IgD-negative memory B cell (primary cell): ENCODE measurements around the gene SP6. TPM values are rescaled to one million over a fixed set of nuclear protein-coding genes. Genes with fewer than 3 reads are reported as not detected.

Experiments used
- H3K27ac Mint-ChIP-seq, 3 donors: one replicate each; pipeline ENCODE4 v1.8.0; 2020 to 2022; ENCODE audit warnings: mild to moderate bottlenecking in 3 of 3, mixed read lengths in 3 of 3, moderate library complexity in 1 of 3
- H3K27me3 Mint-ChIP-seq: one replicate; pipeline ENCODE4 v1.8.0; 2021; ENCODE audit warnings: mixed read lengths
- H3K36me3 Mint-ChIP-seq: one replicate; pipeline ENCODE4 v1.8.0; 2020; ENCODE audit warnings: mild to moderate bottlenecking, mixed read lengths
- H3K4me1 Mint-ChIP-seq, 3 donors: one replicate each; pipeline ENCODE4 v1.8.0; 2020 to 2022; ENCODE audit warnings: mixed read lengths in 3 of 3, mild to moderate bottlenecking in 1 of 3
- H3K4me3 Mint-ChIP-seq, 4 donors: one replicate each; pipeline ENCODE4 v1.8.0; 2020 to 2022; ENCODE audit warnings: mild to moderate bottlenecking in 4 of 4, mixed read lengths in 4 of 4, moderate library complexity in 3 of 4
- H3K9me3 Mint-ChIP-seq, 3 donors: one replicate each; pipeline ENCODE4 v1.8.0; 2020 to 2021; ENCODE audit warnings: mixed read lengths in 3 of 3, mild to moderate bottlenecking in 1 of 3
- polyA plus RNA-seq: library from polyadenylated mRNA; unstranded; fragments of 300-500 nt; fragmentation: Illumina TruSeq; gene quantifications from one replicate; pipeline ENCODE4 v1.2.3, GENCODE V29; 2021

SP6 gene
- polyA plus RNA-seq, 1 donor from 2014 or later, result not detected

DNA sequence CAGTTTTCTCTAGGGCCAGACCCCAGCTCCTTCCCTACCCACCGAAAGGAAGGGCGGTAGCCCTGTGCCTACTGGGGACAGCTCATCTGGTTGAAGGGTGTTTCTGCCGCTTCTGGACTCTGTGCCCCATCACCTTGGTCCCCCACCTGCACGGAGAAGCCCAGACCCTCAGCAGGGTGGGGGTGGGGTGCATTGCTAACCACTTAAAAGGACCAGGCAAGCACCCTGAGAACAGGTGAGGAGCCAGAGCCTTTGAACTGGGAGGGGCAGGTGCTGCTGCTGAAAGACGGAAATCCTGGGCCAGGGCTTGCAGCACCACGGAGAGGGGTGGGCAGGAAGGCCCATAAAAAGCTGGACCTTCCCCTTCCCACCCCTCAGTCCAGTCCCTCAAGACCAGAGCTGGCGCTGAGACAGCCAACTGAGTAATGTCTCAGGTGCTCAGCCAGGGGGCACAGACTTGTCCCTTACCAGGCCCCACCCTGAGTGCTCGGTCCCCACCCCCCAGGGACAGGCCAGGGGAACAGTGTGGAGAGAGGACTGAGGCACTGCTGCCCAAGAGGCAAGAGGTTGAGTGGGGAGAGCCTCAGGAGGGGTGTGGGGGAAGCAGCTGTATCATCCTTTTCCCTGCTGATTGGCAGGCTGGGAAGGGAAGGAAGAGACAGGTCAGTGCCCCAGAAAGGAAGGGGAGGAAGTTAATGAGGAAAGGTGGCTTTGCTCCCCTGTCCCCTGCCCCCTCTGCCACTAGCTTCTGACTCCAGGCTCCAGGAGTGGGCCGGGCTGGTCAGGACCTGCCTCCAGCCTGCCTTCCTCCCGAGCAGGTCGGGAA is 34.2 kb upstream of the SP6 start:
- Mint-ChIP-seq H3K9me3 (no peaks in the 10 kb centered on the region), H3K27me3 (peaks cover 8% of the 10 kb centered on the region), H3K4me1 (peaks cover 0 to 4% (median 2%) of the 10 kb centered on the region in 3 donors), H3K4me3 (no peak overlapping the region), H3K36me3 (no peaks in the 10 kb centered on the region), H3K27ac (no peak overlapping the region)

DNA sequence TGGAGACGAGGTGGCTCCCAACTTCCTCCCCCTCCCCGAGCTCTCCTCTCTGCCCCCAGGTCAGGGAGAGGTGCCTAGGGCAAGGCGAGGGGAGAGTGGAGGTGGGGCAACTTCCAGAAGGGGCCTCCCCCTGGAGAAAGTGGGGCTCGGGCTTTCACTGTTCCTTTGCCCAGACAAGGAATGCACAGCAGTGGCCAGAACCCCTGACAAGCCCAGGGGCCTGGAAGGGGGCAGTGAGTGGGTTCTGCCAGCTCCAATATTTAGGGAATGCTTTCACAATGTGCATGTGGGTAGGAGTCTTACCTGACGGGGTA is 33.4 kb upstream of the SP6 start:
- Mint-ChIP-seq H3K4me1 (no peaks in the 10 kb centered on the region), H3K4me3 (no peak overlapping the region), H3K27me3 (peaks cover 8% of the 10 kb centered on the region), H3K36me3 (no peaks in the 10 kb centered on the region), H3K27ac (no peak overlapping the region), H3K9me3 (no peaks in the 10 kb centered on the region)

DNA sequence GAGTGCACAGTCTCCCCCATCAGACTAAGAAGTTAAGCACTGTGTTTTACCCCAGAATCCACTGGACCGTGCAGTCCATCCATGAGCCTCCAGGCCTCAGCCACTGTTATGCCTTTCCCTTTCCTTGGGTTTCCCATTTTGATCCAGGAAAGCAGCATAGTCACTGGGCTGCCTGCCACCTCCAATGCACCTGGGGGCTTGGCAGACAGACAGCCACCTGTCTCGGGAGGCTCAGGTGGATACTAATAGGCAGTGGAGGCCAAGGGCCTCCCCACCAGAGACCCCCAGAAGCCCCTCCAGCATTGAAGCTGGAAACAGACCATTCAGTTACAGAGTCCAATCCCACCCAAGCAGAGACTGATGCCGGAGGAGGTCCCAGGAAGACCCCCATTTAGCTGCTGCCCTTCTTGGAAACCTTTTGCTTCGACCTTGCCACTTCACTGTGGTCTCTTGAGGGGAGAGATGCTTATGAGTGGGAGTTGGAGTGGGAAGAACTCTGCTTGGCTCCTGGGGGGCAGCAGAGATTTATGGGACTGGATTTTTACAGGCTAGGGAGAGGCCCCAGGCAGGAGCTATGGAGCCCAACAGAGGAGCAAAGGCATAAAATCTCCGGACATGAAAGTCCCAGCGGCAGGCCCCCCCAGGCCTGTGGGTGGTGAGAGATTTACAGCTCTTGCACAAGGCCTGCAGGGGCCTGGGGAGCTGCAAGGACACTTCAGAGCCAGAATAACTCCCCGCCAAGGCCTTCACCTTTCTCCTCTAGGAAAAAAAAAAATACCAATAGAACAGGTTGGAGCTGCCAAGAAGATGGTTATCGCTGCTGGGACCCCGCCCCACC is 32.8 kb upstream of the SP6 start:
- Mint-ChIP-seq H3K9me3 (no peaks in the 10 kb centered on the region), H3K4me3 (no peak overlapping the region), H3K36me3 (no peaks in the 10 kb centered on the region), H3K27ac (peak overlapping the region in 1 of 3 donors; percentile 53), H3K27me3 (peaks cover 8% of the 10 kb centered on the region), H3K4me1 (no peaks in the 10 kb centered on the region)

DNA sequence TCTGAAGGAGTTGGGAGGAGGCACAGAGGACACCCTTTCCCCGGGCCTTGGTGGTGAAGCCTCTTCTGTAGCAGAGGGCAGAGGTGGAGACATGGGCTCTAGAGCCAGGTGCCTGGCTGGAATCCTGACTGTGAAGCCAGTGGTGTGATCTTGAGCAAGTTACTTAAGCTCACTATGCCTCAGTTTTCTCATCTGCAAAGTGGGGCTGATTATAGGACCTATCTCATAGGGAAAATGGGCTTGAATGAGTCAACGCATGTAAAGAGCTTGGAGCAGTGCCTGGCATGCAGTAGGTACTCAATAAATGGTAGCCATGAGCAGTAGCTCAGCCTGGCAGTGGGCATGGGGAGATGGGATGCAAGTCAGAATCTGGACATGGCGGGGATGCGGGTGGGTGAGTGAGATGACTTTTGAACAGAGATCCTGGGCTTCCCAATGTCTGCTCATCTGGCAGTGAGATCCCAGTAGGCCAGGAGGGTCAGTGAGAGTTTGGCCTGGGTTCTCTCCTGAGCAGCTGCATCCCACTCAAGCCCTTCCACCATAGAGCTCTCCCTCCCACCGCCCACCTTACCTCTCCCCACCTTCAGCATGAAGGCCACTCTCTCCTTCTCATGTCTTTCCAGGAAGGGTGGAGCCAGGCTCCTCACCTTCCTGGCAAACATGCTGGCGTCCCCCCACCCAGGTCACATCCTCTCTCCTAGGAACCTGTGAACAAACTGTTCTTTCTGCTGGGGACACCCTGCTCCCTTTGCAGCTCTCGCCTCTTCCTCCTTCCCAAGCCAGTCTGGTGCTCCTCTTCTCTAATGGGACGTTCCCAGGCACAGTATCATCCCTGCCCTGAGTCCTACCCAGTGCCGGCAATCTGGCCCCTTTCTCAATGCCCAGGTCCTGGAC is 32.0 kb upstream of the SP6 start:
- Mint-ChIP-seq H3K4me1 (no peaks in the 10 kb centered on the region), H3K4me3 (no peak overlapping the region), H3K36me3 (no peaks in the 10 kb centered on the region), H3K9me3 (no peaks in the 10 kb centered on the region), H3K27me3 (peaks cover 12% of the 10 kb centered on the region), H3K27ac (no peak overlapping the region)

DNA sequence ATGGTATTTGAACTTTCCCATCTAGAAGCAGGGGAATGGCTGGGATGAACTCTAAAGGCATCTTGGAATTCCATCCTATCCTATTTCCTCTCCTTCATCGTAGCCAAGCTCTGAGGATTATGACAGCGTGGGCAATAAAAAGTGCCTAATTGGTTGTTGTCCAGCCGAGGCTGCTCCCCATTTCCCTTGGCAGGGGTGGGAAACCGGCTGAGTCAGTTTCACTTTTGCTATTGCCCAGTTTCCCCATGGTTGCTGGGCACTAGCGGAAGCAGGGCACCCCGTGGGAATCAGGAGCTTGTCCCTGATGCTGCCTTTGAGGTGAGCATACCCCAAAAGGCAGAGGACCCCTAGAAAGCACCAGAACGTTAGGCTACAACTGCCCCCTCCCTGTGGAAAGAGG is 31.3 kb upstream of the SP6 start:
- H3K36me3 Mint-ChIP-seq, result no peaks in the 10 kb centered on the region
- H3K4me3 Mint-ChIP-seq, result no peak overlapping the region
- peaks cover 16% of the 10 kb centered on the region for H3K27me3 Mint-ChIP-seq
- H3K4me1 Mint-ChIP-seq, result no peaks in the 10 kb centered on the region
- H3K9me3 Mint-ChIP-seq, result no peaks in the 10 kb centered on the region
- no peak overlapping the region for H3K27ac Mint-ChIP-seq

DNA sequence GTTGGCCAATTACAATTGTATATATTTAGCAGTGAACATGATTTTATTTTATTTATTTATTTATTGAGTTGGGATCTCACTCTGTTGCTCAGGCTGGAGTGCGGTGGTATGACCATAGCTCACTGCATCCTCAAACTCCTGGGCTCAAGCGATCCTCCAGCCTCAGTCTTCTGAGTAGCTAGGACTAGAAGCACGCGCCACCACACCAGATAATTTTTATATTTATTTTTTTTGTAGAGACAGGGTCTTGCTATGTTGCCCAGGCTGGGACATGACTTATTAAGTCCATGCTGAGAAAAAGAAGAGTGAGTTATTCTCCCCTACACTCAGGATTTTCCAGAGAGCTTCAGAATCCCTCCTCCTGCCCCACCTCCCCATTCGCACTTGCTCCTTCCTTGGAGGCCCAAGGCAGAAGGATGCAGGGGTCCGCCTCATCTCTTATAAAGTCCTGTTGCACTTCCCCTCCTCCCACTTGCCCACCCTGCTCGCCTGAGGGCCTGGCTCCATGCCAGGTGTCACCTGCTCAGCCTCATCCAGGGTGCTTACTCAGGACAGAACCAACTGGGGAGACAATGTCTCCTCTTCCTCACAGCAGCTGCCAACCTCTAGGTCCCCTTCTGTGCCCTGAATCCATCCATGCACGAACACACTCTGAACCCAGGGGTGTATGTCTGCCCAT is 29.0 kb upstream of the SP6 start:
- Mint-ChIP-seq H3K4me3 (no peak overlapping the region), H3K9me3 (peaks cover 0 to 2% (median 0%) of the 10 kb centered on the region in 3 donors), H3K27ac (no peak overlapping the region), H3K27me3 (peaks cover 24% of the 10 kb centered on the region), H3K36me3 (no peaks in the 10 kb centered on the region), H3K4me1 (no peaks in the 10 kb centered on the region)

DNA sequence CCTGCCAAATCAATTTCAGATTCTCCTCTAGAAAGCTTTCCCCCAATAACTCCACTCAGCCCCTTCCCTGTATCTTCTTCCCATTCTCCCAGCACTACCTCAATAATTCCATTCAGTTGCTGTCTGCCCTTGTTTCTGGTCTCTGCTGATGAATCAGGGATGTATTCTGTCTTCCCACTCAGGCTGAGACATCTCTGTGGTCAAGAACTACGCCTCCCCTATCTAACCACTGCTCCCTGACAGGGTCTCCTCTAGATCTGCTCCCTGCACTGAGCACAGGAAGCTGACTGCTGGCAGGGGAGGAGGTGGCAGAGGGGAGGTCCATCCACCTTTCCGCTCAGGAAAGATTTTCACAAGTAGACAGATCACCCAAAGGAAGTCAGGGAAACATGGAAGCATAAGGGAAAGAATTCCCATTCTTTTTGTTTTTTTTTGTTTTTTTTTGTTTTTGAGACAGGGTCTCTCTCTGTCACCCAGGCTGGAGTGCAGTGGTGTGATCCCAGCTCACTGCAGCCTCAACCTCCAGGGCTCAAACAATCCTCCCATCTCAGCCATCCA is 28.1 kb upstream of the SP6 start:
- H3K9me3 Mint-ChIP-seq, result peaks cover 0 to 2% (median 0%) of the 10 kb centered on the region in 3 donors
- H3K27me3 Mint-ChIP-seq, result peaks cover 31% of the 10 kb centered on the region
- H3K36me3 Mint-ChIP-seq, result no peaks in the 10 kb centered on the region
- H3K4me1 Mint-ChIP-seq, result no peaks in the 10 kb centered on the region
- H3K4me3 Mint-ChIP-seq, result no peak overlapping the region
- no peak overlapping the region for H3K27ac Mint-ChIP-seq

DNA sequence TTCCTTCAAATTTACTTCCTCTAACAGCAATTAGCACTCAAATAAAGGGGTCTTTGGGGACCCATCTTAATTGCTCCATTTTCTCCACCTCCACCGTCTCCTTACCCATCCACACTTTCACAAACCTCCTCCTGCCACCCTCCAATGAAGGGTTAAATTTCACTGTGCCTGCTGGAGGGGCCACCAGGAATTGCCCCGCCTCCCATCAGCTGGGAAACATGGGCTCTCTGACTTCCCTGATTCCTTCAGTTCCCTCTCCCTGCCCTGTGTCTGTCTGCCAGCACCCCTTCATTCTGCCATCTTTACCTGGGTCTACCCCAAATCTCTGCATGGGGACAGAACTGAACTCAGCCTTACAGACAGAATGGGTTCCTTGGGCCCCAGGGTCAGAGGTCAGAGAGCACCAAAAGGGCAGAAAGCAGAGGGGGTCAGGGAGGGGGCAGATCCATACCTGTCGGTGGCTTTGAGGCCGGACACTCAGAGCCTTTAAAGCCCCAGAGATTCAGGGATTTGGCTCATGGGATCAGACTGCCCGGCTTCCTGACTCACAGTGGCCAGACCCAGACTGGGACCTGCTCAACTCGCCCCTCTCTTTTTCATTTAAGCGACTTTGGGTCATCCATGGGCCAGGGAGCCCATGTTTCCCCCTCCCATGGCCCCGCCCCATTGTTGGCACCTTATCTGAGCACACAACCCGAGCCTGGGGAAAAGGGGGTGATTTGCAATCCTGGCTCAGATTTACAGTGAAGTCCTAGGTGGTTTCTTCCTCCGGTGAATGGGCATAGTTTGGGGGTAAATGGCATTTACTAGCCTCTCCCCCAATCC is 27.5 kb upstream of the SP6 start:
- no peak overlapping the region for H3K27ac Mint-ChIP-seq
- no peaks in the 10 kb centered on the region for H3K4me1 Mint-ChIP-seq
- H3K9me3 Mint-ChIP-seq, result peaks cover 0 to 2% (median 0%) of the 10 kb centered on the region in 3 donors
- no peaks in the 10 kb centered on the region for H3K36me3 Mint-ChIP-seq
- no peak overlapping the region for H3K4me3 Mint-ChIP-seq
- peaks cover 31% of the 10 kb centered on the region for H3K27me3 Mint-ChIP-seq

DNA sequence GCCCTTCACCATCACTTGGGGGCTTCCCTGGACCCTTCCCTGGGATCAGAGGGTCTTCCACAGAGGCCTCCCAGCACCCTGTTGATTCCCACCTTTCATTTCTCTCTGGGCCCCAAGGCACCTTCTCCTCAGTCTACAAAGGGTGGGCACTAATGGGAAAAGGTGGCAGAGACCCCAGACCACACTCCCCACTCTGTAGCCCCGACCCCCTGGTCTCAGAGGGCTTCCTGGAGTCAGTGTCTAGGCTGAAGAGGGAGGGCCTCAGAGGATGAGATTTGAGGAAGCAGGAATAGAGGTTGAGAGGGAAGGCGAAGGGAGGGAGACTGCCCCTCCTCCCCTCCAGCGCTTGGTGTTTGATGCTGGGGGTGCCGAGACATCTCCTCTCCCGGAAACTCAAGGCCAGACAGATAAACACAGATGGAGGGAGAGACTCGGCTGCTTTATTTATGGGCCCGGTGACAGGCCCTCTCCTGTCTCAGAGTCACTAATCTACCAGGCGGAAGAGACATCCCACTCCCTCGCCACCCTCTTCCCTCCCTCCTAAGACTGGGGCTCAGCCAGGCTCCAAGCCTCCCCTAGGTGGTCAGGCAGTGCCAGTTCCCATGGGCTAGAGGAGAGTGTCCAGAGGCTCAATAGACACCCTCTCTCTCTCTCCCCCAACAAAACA is 26.5 kb upstream of the SP6 start:
- H3K4me3 Mint-ChIP-seq, result no peak overlapping the region
- H3K27me3 Mint-ChIP-seq, result peaks cover 34% of the 10 kb centered on the region
- no peak overlapping the region for H3K27ac Mint-ChIP-seq
- H3K9me3 Mint-ChIP-seq, result peaks cover 0 to 2% (median 0%) of the 10 kb centered on the region in 3 donors
- no peaks in the 10 kb centered on the region for H3K36me3 Mint-ChIP-seq
- no peaks in the 10 kb centered on the region for H3K4me1 Mint-ChIP-seq

DNA sequence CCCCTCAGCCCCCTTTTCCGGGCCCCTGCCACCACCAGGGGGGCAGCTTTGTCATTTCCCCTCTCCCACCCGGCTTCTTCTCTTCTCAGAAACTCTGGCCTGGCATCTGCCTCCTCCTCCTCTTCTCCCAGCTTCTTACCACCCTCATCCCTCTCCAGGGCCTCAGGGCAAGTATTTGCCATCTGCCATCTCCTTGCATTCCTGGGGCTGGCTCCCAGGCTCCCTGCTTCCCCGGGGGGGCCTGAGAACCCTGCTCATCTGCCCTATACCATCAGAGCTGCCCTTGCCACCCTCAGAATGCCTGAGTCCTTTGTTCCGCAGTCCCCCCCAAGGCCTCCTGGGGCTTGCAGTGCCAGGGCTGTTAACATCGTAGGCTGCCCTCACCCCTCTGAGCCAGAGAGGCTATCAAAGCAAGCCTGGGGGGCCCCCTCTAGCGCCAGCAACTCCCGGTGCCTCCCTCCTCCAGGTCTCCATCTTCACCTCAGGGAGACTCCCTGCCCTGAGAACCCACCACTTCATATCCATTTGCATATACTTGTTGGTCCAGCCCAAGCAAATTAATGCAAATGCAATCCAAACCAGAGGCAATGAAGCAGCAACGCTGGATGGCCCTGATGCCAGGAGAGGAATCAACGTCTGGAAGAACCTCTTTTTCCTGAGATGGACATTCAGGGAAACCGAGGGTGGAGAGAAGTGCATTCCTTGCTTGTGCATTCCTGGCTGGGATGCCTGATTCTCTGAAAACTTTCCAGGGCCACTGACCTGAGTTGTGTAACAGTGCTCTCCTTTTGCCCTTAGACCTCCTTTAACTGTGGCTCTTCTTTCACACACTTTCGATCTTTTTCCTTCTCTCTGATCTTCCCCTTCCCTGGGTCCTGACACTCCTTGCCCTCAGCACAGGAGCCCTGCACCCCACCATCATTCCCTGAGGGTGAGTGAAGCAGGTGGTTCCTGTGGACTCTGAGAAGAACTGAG is 24.3 kb upstream of the SP6 start:
- no peak overlapping the region for H3K4me3 Mint-ChIP-seq
- peaks cover 0 to 7% (median 5%) of the 10 kb centered on the region in 3 donors for H3K4me1 Mint-ChIP-seq
- no peaks in the 10 kb centered on the region for H3K36me3 Mint-ChIP-seq
- no peak overlapping the region for H3K27ac Mint-ChIP-seq
- peaks cover 0 to 2% (median 0%) of the 10 kb centered on the region in 3 donors for H3K9me3 Mint-ChIP-seq
- peaks cover 41% of the 10 kb centered on the region for H3K27me3 Mint-ChIP-seq

DNA sequence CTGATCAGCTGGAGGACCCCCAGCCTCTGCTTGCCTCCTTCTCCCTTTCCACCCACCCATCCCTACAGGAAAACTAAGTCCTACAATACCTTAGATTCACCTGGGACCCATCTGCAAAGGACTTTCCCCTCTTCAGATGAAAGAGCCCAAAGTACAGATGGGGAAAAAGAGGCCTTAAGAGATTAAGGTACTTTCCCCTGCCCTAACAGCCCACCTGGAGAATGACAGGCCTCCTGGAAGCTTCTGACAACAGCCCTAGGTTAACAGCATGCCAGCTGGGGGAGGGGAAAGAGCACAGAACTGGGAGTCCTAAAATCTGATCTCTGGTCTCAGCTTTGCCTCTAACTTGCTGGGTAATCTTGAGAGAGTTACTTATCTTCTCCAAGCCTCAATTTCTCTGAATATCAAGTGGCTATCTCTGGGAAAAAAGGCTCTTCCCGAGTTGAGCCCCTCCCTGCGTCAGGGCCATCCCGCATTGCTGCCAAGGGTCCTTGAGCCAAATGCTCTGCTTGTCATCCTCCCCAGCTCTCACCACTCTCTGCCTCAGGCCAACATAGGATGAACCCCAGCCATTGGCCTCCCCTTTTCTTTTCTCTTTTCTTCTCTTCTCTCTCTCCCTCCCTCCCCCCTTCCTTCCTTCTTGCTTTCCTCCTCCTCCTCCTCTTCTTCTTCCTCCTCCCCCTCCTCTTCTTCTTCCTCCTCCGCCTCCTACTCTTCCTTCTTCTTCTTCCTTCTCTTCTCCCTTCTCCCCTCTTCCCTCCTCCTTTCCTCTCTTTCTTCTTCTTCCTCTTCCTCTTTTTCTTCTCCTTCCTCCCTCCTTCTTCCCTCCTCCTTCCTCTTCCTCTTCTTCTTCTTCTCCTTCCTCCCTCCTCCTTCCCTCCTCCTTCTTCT is 22.5 kb upstream of the SP6 start:
- Mint-ChIP-seq H3K36me3 (no peaks in the 10 kb centered on the region), H3K27ac (no peak overlapping the region), H3K9me3 (peaks cover 0 to 2% (median 0%) of the 10 kb centered on the region in 3 donors), H3K27me3 (peaks cover 43% of the 10 kb centered on the region), H3K4me1 (peaks cover 0 to 7% (median 5%) of the 10 kb centered on the region in 3 donors), H3K4me3 (peak overlapping the region in 1 of 4 donors; percentile 68)
